Esophagus (tissue), 2 donors: ENCODE data around the gene WDR18. TPM values are rescaled to one million over a fixed set of nuclear protein-coding genes. Genes with fewer than 3 reads are reported as not detected.

ENCODE experiments used
- H3K27ac ChIP-seq, 2 donors: one replicate each; pipeline ENCODE4 v1.5.1; 2013; ENCODE audit warnings: low read depth in 2 of 2, mild to moderate bottlenecking in 2 of 2, inconsistent platforms in 1 of 2, low read length in 1 of 2, moderate library complexity in 1 of 2
- H3K27me3 ChIP-seq, 2 donors: one replicate each; pipeline ENCODE4 v1.6.1; 2013; ENCODE audit warnings: low read length in 2 of 2, control low read depth in 1 of 2, mild to moderate bottlenecking in 1 of 2; ENCODE audit not compliant: insufficient read depth in 2 of 2, control insufficient read depth in 1 of 2
- H3K36me3 ChIP-seq, 2 donors: one replicate each; pipeline ENCODE4 v1.6.1; 2013; ENCODE audit warnings: low read length in 1 of 2; ENCODE audit not compliant: control insufficient read depth in 2 of 2, insufficient read depth in 2 of 2
- H3K4me1 ChIP-seq, 2 donors: one replicate each; pipeline ENCODE4 v1.6.1; 2013; ENCODE audit warnings: low read length in 1 of 2; ENCODE audit not compliant: control insufficient read depth in 2 of 2, insufficient read depth in 2 of 2
- H3K4me3 ChIP-seq, 2 donors: one replicate each; pipeline ENCODE4 v1.5.1; 2013; ENCODE audit warnings: low read length in 2 of 2, mild to moderate bottlenecking in 2 of 2, low read depth in 1 of 2, moderate library complexity in 1 of 2
- H3K9me3 ChIP-seq, 2 donors: one replicate each; pipeline ENCODE4 v1.6.1; 2013; ENCODE audit warnings: mild to moderate bottlenecking in 2 of 2, low read depth in 1 of 2, low read length in 1 of 2, moderate library complexity in 1 of 2; ENCODE audit not compliant: control insufficient read depth in 2 of 2, insufficient read depth in 1 of 2
- WGBS, 2 donors: extraction: QIAGEN DNeasy Blood & Tissue Kit; methylation state at CpG; one replicate each; pipeline ENCODE4 v1.1.7; 2013; 5-methylcytosine and 5-hydroxymethylcytosine counted together
- polyA plus RNA-seq, 2 donors: library from polyadenylated mRNA; stranded (reverse); fragments of 200-250 nt; gene quantifications; one replicate each; pipeline ENCODE4 v1.2.3, GENCODE V29; 2013
- donor health status: healthy with polysubstance abuse.
- donor health status: Bipolar disorder and iron deficiency.

The WDR18 gene
- polyA plus RNA-seq, 2 donors: 36.2 to 44.8 TPM

- peaks cover 6 to 20% of the 10 kb centered on the region in 2 donors for H3K4me1 ChIP-seq
- H3K27ac ChIP-seq: peak within 1 kb of the TSS; percentile 46 to 92
- no peaks in the 10 kb centered on the region for H3K9me3 ChIP-seq
- no peaks in the 10 kb centered on the region for H3K27me3 ChIP-seq
- H3K4me3 ChIP-seq: peak within 1 kb of the TSS; percentile 34 to 54
- peaks cover 0 to 26% of the 10 kb centered on the region in 2 donors for H3K36me3 ChIP-seq
- WGBS, 2 donors: 1% methylated on average over 47 to 56 of the region's 56 CpGs
These were observed 55.7 kb downstream of the WDR18 start, which contains the start of gene ABCA7 for GRCh38 chr19:1039646-1040475. ABCA7 (plus strand) TSS chr19:1040107; CDS start chr19:1041362, 1,255 bp downstream.

GRCh38 chr19:1040476-1041271 lies 56.5 kb downstream of the WDR18 start:
- WGBS, 2 donors: 1 to 2% methylated on average over 27 of the region's 27 CpGs
- peak overlapping the region; percentile 74 to 92 for H3K27ac ChIP-seq
- peaks cover 6 to 20% of the 10 kb centered on the region in 2 donors for H3K4me1 ChIP-seq

GRCh38 chr19:1041272-1041834 lies 57.2 kb downstream of the WDR18 start:
- H3K4me3 ChIP-seq: peak overlapping the region in 1 of 2 donors; percentile 54

More at GRCh38 chr19:1040476-1041271, 56.5 kb downstream of the WDR18 start:
- Histone ChIP-seq H3K4me3 (peak overlapping the region; percentile 34 to 54), H3K9me3 (no peaks in the 10 kb centered on the region), H3K36me3 (peaks cover 0 to 22% of the 10 kb centered on the region in 2 donors), H3K27me3 (no peaks in the 10 kb centered on the region)

GRCh38 chr19:1041835-1042685 lies 57.9 kb downstream of the WDR18 start:
- 53 to 58% methylated on average over 42 to 43 of the region's 43 CpGs for WGBS, 2 donors
- Histone ChIP-seq H3K27ac (peak overlapping the region; percentile 74 to 92), H3K27me3 (no peaks in the 10 kb centered on the region)

More at GRCh38 chr19:1041272-1041834, 57.2 kb downstream of the WDR18 start:
- WGBS, 2 donors: 28 to 29% methylated on average over 26 of the region's 26 CpGs
- Histone ChIP-seq H3K27me3 (no peaks in the 10 kb centered on the region), H3K9me3 (no peaks in the 10 kb centered on the region), H3K27ac (peak overlapping the region; percentile 74 to 92), H3K4me1 (peaks cover 6 to 20% of the 10 kb centered on the region in 2 donors), H3K36me3 (peaks cover 0 to 17% of the 10 kb centered on the region in 2 donors)

GRCh38 chr19:1042689-1043511 lies 58.8 kb downstream of the WDR18 start:
- H3K4me3 ChIP-seq: no peak overlapping the region
- H3K36me3 ChIP-seq: peaks cover 0 to 19% of the 10 kb centered on the region in 2 donors
- no peaks in the 10 kb centered on the region for H3K27me3 ChIP-seq
- WGBS, 2 donors: 53 to 59% methylated on average over 23 of the region's 23 CpGs
- H3K4me1 ChIP-seq: peaks cover 6 to 29% of the 10 kb centered on the region in 2 donors
- no peaks in the 10 kb centered on the region for H3K9me3 ChIP-seq
- peak overlapping the region in 1 of 2 donors; percentile 86 for H3K27ac ChIP-seq

More at GRCh38 chr19:1041835-1042685, 57.9 kb downstream of the WDR18 start:
- H3K36me3 ChIP-seq: peaks cover 0 to 19% of the 10 kb centered on the region in 2 donors
- no peak overlapping the region for H3K4me3 ChIP-seq
- no peaks in the 10 kb centered on the region for H3K9me3 ChIP-seq
- peaks cover 6 to 24% of the 10 kb centered on the region in 2 donors for H3K4me1 ChIP-seq

Other genes starting within 250 kb of the WDR18 start
- gene MISP, start 233.2 kb upstream of the WDR18 start, polyA plus RNA-seq: under 1 TPM; 0.08 to 0.11 TPM
- 10 to 100 TPM; 90.6 to 98.3 TPM for gene PTBP1, start 186.9 kb upstream of the WDR18 start, polyA plus RNA-seq
- not detected for gene PLPPR3, start 162.4 kb upstream of the WDR18 start, polyA plus RNA-seq
- not detected for gene AZU1, start 156.5 kb upstream of the WDR18 start, polyA plus RNA-seq
- not detected for gene PRTN3, start 143.3 kb upstream of the WDR18 start, polyA plus RNA-seq
- under 1 TPM; 0.24 to 0.68 TPM for gene ELANE, start 132.0 kb upstream of the WDR18 start, polyA plus RNA-seq
- 10 to 100 TPM; 32.6 to 95.2 TPM for gene CFD, start 124.7 kb upstream of the WDR18 start, polyA plus RNA-seq
- 10 to 100 TPM; 33.0 to 46.2 TPM for gene MED16, start 91.2 kb upstream of the WDR18 start, polyA plus RNA-seq
- gene RNU6-9, start 90.9 kb upstream of the WDR18 start, polyA plus RNA-seq: not detected
- 10 to 100 TPM; 66.1 to 84.8 TPM for gene R3HDM4, start 71.1 kb upstream of the WDR18 start, polyA plus RNA-seq
- under 1 TPM in 1 of 2 donors, not detected in 1; 0.01 TPM for gene KISS1R, start 67.0 kb upstream of the WDR18 start, polyA plus RNA-seq
- gene ARID3A, start 58.3 kb upstream of the WDR18 start, polyA plus RNA-seq: 1 to 10 TPM; 1.3 to 5.2 TPM
- under 1 TPM; 0.01 to 0.04 TPM for gene GRIN3B, start 16.1 kb downstream of the WDR18 start, polyA plus RNA-seq
- gene TMEM259, start 36.8 kb downstream of the WDR18 start, polyA plus RNA-seq: 100 to 1,000 TPM; 142 to 238 TPM
- gene RNU6-2, start 37.2 kb downstream of the WDR18 start, polyA plus RNA-seq: not detected
- gene CNN2, start 42.3 kb downstream of the WDR18 start, polyA plus RNA-seq: 100 to 1,000 TPM in 1 of 2 donors, 10 to 100 TPM in 1; 84.4 to 106 TPM
- gene ABCA7, start 55.8 kb downstream of the WDR18 start, polyA plus RNA-seq: 10 to 100 TPM; 11.4 to 26.4 TPM
- 10 to 100 TPM in 1 of 2 donors, 1 to 10 TPM in 1; 8.9 to 17.7 TPM for gene ARHGAP45, start 82.8 kb downstream of the WDR18 start, polyA plus RNA-seq
- gene POLR2E, start 111.0 kb downstream of the WDR18 start, polyA plus RNA-seq: 100 to 1,000 TPM in 1 of 2 donors, 10 to 100 TPM in 1; 77.9 to 162 TPM
- gene GPX4, start 119.6 kb downstream of the WDR18 start, polyA plus RNA-seq: 100 to 1,000 TPM; 271 to 294 TPM
- 10 to 100 TPM; 43.1 to 56.5 TPM for gene SBNO2, start 189.9 kb downstream of the WDR18 start, polyA plus RNA-seq
- 10 to 100 TPM; 38.8 to 61.4 TPM for gene STK11, start 221.4 kb downstream of the WDR18 start, polyA plus RNA-seq